Caco-2 (cell line): ENCODE results near the gene MTG1. TPM values are rescaled to one million over a fixed set of nuclear protein-coding genes. Genes with fewer than 3 reads are reported as not detected.

Experiments used
- BruUV-seq: library from RNA; stranded (reverse); fragments of 400-500 nt; replicated peaks from 2 replicates; lab custom pipeline; 2021; lab: Mats Ljungman, UMichigan
- CTCF ChIA-PET: fragments of 300-600 bp; sonication (Branson Sonifier 250); formaldehyde crosslinking; loops from one replicate; lab custom pipeline; 2022; ENCODE audit warnings: antibody characterized with exemption; lab: Charles Lee
- POLR2A ChIA-PET: fragments of 300-600 bp; sonication (Branson Sonifier 250); formaldehyde crosslinking; loops from one replicate; lab custom pipeline; 2022; ENCODE audit warnings: antibody characterized with exemption; lab: Charles Lee
- DNase-seq, 2 experiments: peaks; one replicate each; pipeline versions ENCODE4 v3.0.0 to v3.0.0-alpha.2; 2020 to 2022
- H3K27me3 ChIP-seq: replicated peaks from 2 replicates; pipeline ENCODE4 v1.6.0; 2011; ENCODE audit warnings: low read length; ENCODE audit not compliant: control insufficient read depth, insufficient read depth
- H3K36me3 ChIP-seq: 2 replicates; pipeline ENCODE4 v1.5.1; 2011; ENCODE audit warnings: low read length; ENCODE audit not compliant: control insufficient read depth, insufficient read depth
- H3K4me1 ChIP-seq: fragments of 250-450 bp; sonication (Bioruptor Pico); 2 replicates; pipeline ENCODE4 v1.5.1; 2020; ENCODE audit warnings: mild to moderate bottlenecking
- H3K4me3 ChIP-seq: 2 replicates; pipeline ENCODE4 v1.5.1; 2011; ENCODE audit warnings: low read depth, mild to moderate bottlenecking, control low read depth, low read length
- H3K9me3 ChIP-seq: fragments of 250-450 bp; sonication (Bioruptor Pico); 2 replicates; pipeline ENCODE4 v1.5.1; 2020; ENCODE audit warnings: mild to moderate bottlenecking, moderate library complexity
- H3K27ac Mint-ChIP-seq: one replicate; pipeline ENCODE4 v1.8.0; 2022; ENCODE audit warnings: mixed read lengths; ENCODE audit not compliant: unreplicated experiment
- H3K27me3 Mint-ChIP-seq: one replicate; pipeline ENCODE4 v1.8.0; 2022; ENCODE audit warnings: mixed read lengths; ENCODE audit not compliant: insufficient read depth, unreplicated experiment
- H3K36me3 Mint-ChIP-seq: one replicate; pipeline ENCODE4 v1.8.0; 2022; ENCODE audit warnings: mild to moderate bottlenecking, mixed read lengths; ENCODE audit not compliant: insufficient read depth, unreplicated experiment
- H3K4me1 Mint-ChIP-seq: one replicate; pipeline ENCODE4 v1.8.0; 2022; ENCODE audit warnings: low read depth, mixed read lengths; ENCODE audit not compliant: unreplicated experiment
- H3K4me3 Mint-ChIP-seq: one replicate; pipeline ENCODE4 v1.8.0; 2022; ENCODE audit warnings: mild to moderate bottlenecking, moderate library complexity, mixed read lengths; ENCODE audit not compliant: unreplicated experiment
- H3K9me3 Mint-ChIP-seq: one replicate; pipeline ENCODE4 v1.8.0; 2022; ENCODE audit warnings: mixed read lengths; ENCODE audit not compliant: unreplicated experiment
- CTCF ChIP-seq, 2 experiments: fragments of 200-600 bp in 1 of 2; IDR thresholded peaks; 1 replicate in 1 of 2; 2 replicates in 1 of 2; pipeline versions ENCODE4 v1.5.1 to v1.8.0; 2011 to 2022; ENCODE audit warnings: antibody characterized with exemption in 1 of 2, control low read depth in 1 of 2, inconsistent platforms in 1 of 2, low read depth in 1 of 2, low read length in 1 of 2, mild to moderate bottlenecking in 1 of 2, moderate library complexity in 1 of 2; ENCODE audit not compliant: insufficient read depth in 1 of 2, severe bottlenecking in 1 of 2, unreplicated experiment in 1 of 2
- intact Hi-C: fragments of 100-400 bp; cut with micrococcal nuclease; formaldehyde crosslinking; loops from one replicate; pipeline ENCODE4 v1.10.0; 2022; ENCODE audit not compliant: unreplicated experiment
- total RNA-seq: library from RNA; stranded (reverse); gene quantifications from 2 replicates; pipeline ENCODE4 v1.2.3, GENCODE V29; 2022

MTG1 gene
- total RNA-seq, 1 experiment from 2014 or later = 113 TPM

- Histone ChIP-seq H3K36me3 (peaks cover 1% of the 10 kb centered on the region; the same call in 1 of the 2 replicates), H3K27me3 (no peaks in the 10 kb centered on the region), H3K4me1 (0 out of 2 replicates have a peak, but pooled peaks cover 4% of the 10 kb centered on the region), H3K4me3 (no peak overlapping the region), H3K9me3 (no peaks in the 10 kb centered on the region)
- no TSS peak for BruUV-seq
- H3K4me3 Mint-ChIP-seq = no peak overlapping the region
- no peaks in the 10 kb centered on the region for H3K4me1 Mint-ChIP-seq
- no peak for TF ChIP-seq CTCF (IDR thresholded peaks at IDR 0.05; ENCODE audit: insufficient read depth in 1 of 2, low read depth in 1 of 2, low read length in 1 of 2, severe bottlenecking in 1 of 2, unreplicated experiment in 1 of 2)
- peak in 1 of 2 experiments; percentile 10 for DNase-seq
- ChIA-PET CTCF (no interaction called here), POLR2A (no interaction called here)
- H3K36me3 Mint-ChIP-seq = peaks cover 23% of the 10 kb centered on the region
- H3K27me3 Mint-ChIP-seq = no peaks in the 10 kb centered on the region
- intact Hi-C loops = loop anchor here (5.0 kb wide), 1 partner anchor 64 kb away; no protein-coding TSS in a partner anchor
- no peak overlapping the region for H3K27ac Mint-ChIP-seq
- no peaks in the 10 kb centered on the region for H3K9me3 Mint-ChIP-seq
Measured at GRCh38 chr10:133391249-133391635, 2.7 kb upstream of the MTG1 start.

GRCh38 chr10:133391761-133392518, 2.0 kb upstream of the MTG1 start:
- CTCF ChIA-PET = no interaction called here
- peak in 1 of 2 experiments; percentile 31 for DNase-seq
- Histone ChIP-seq H3K27me3 (no peaks in the 10 kb centered on the region), H3K4me1 (0 out of 2 replicates have a peak, but pooled peaks cover 4% of the 10 kb centered on the region), H3K4me3 (no peak overlapping the region), H3K9me3 (no peaks in the 10 kb centered on the region), H3K36me3 (peaks cover 1% of the 10 kb centered on the region; the same call in 1 of the 2 replicates)
- TF ChIP-seq CTCF (IDR thresholded peaks at IDR 0.05; ENCODE audit: insufficient read depth in 1 of 2, low read depth in 1 of 2, low read length in 1 of 2, severe bottlenecking in 1 of 2, unreplicated experiment in 1 of 2) = no peak
- intact Hi-C loops = loop anchor here (5.0 kb wide), 1 partner anchor 65 kb away; no protein-coding TSS in a partner anchor
- POLR2A ChIA-PET = no interaction called here
- H3K4me1 Mint-ChIP-seq = no peaks in the 10 kb centered on the region
- no TSS peak for BruUV-seq
- H3K27me3 Mint-ChIP-seq = no peaks in the 10 kb centered on the region
- peaks cover 26% of the 10 kb centered on the region for H3K36me3 Mint-ChIP-seq
- no peak overlapping the region for H3K27ac Mint-ChIP-seq
- H3K9me3 Mint-ChIP-seq = no peaks in the 10 kb centered on the region
- H3K4me3 Mint-ChIP-seq = no peak overlapping the region

- no peaks in the 10 kb centered on the region for H3K27me3 ChIP-seq
- peak overlapping the region; percentile 81 for H3K4me3 Mint-ChIP-seq
- H3K4me3 ChIP-seq = peak overlapping the region; percentile 23
- peaks cover 42% of the 10 kb centered on the region for H3K36me3 Mint-ChIP-seq
- peaks cover 1% of the 10 kb centered on the region for H3K36me3 ChIP-seq
- intact Hi-C loops = loop anchor here (1.0 to 5.0 kb wide), 4 partner anchors 15 to 84 kb away; no protein-coding TSS in a partner anchor
- H3K9me3 Mint-ChIP-seq = no peaks in the 10 kb centered on the region
- 0 out of 2 replicates have a peak, but pooled peaks cover 4% of the 10 kb centered on the region for H3K4me1 ChIP-seq
- CTCF ChIA-PET = no interaction called here
- no peak for DNase-seq
- no peaks in the 10 kb centered on the region for H3K4me1 Mint-ChIP-seq
- POLR2A ChIA-PET = interaction anchor here (1.0 kb wide), 1 partner anchor 15 kb away, joined by 4 read pairs; the partner anchor contains the start of gene PAOX
- H3K9me3 ChIP-seq = no peaks in the 10 kb centered on the region
- peak overlapping the region; percentile 86 for H3K27ac Mint-ChIP-seq
- TF ChIP-seq CTCF (IDR thresholded peaks at IDR 0.05; ENCODE audit: insufficient read depth in 1 of 2, low read depth in 1 of 2, low read length in 1 of 2, severe bottlenecking in 1 of 2, unreplicated experiment in 1 of 2) = no peak
- TSS peak; percentile 88 for BruUV-seq
- no peaks in the 10 kb centered on the region for H3K27me3 Mint-ChIP-seq
Measured at GRCh38 chr10:133393401-133394063, 425 bp upstream of the MTG1 start.
